ENCODE results near the gene BLMH.

GRCh38 chr17:30256756-30257506, 34.8 kb downstream of the BLMH start:
- TF ChIP-seq ELF1 (IDR thresholded peaks at IDR 0.05; ENCODE audit: borderline replicate concordance, low read depth) (no peak), EZH2phosphoT487 (IDR thresholded peaks at IDR 0.05; ENCODE audit: borderline replicate concordance) (no peak), MAX (IDR thresholded peaks at IDR 0.05) (no peak), FOSL1 (IDR thresholded peaks at IDR 0.05; ENCODE audit: low read depth) (no peak), POLR2AphosphoS5 (IDR thresholded peaks at IDR 0.05; ENCODE audit: low read depth, low read length) (no peak), JUND (IDR thresholded peaks at IDR 0.05) (no peak), POLR2A (IDR thresholded peaks at IDR 0.05; ENCODE audit: borderline replicate concordance, extremely low read depth, insufficient read depth, insufficient read length) (no peak), YY1 (IDR thresholded peaks at IDR 0.05; ENCODE audit: extremely low read depth, insufficient replicate concordance, low read depth, low read length) (no peak), EZH2 (IDR thresholded peaks at IDR 0.05) (no peak), SIN3A (IDR thresholded peaks at IDR 0.05; ENCODE audit: low read depth) (no peak)
- TF ChIP-seq, protein P1, sequence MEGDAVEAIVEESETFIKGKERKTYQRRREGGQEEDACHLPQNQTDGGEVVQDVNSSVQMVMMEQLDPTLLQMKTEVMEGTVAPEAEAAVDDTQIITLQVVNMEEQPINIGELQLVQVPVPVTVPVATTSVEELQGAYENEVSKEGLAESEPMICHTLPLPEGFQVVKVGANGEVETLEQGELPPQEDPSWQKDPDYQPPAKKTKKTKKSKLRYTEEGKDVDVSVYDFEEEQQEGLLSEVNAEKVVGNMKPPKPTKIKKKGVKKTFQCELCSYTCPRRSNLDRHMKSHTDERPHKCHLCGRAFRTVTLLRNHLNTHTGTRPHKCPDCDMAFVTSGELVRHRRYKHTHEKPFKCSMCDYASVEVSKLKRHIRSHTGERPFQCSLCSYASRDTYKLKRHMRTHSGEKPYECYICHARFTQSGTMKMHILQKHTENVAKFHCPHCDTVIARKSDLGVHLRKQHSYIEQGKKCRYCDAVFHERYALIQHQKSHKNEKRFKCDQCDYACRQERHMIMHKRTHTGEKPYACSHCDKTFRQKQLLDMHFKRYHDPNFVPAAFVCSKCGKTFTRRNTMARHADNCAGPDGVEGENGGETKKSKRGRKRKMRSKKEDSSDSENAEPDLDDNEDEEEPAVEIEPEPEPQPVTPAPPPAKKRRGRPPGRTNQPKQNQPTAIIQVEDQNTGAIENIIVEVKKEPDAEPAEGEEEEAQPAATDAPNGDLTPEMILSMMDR (IDR thresholded peaks at IDR 0.05 in 2 of 3, conservative IDR thresholded peaks at IDR 0.05 in 1 of 3; ENCODE audit: borderline replicate concordance in 1 of 3, insufficient read depth in 1 of 3, low read depth in 2 of 3, low read length in 2 of 3): no peak
- TF ChIP-seq, protein P2, sequence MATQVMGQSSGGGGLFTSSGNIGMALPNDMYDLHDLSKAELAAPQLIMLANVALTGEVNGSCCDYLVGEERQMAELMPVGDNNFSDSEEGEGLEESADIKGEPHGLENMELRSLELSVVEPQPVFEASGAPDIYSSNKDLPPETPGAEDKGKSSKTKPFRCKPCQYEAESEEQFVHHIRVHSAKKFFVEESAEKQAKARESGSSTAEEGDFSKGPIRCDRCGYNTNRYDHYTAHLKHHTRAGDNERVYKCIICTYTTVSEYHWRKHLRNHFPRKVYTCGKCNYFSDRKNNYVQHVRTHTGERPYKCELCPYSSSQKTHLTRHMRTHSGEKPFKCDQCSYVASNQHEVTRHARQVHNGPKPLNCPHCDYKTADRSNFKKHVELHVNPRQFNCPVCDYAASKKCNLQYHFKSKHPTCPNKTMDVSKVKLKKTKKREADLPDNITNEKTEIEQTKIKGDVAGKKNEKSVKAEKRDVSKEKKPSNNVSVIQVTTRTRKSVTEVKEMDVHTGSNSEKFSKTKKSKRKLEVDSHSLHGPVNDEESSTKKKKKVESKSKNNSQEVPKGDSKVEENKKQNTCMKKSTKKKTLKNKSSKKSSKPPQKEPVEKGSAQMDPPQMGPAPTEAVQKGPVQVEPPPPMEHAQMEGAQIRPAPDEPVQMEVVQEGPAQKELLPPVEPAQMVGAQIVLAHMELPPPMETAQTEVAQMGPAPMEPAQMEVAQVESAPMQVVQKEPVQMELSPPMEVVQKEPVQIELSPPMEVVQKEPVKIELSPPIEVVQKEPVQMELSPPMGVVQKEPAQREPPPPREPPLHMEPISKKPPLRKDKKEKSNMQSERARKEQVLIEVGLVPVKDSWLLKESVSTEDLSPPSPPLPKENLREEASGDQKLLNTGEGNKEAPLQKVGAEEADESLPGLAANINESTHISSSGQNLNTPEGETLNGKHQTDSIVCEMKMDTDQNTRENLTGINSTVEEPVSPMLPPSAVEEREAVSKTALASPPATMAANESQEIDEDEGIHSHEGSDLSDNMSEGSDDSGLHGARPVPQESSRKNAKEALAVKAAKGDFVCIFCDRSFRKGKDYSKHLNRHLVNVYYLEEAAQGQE (IDR thresholded peaks at IDR 0.05; ENCODE audit: low read depth): no peak
